H1 (cell line): ENCODE data around the gene HHIP. TPM values are rescaled to one million over a fixed set of nuclear protein-coding genes. Genes with fewer than 3 reads are reported as not detected.

ENCODE experiments used
- CTCF ChIA-PET: fragments of 300-600 bp; sonication (Branson Sonifier 250); formaldehyde crosslinking; loops from one replicate; lab custom pipeline; 2021; ENCODE audit not compliant: partially characterized antibody; lab: Charles Lee
- POLR2A ChIA-PET: fragments of 300-600 bp; sonication (Branson Sonifier 250); formaldehyde crosslinking; loops from one replicate; lab custom pipeline; 2021; ENCODE audit warnings: inconsistent platforms; ENCODE audit not compliant: partially characterized antibody; lab: Charles Lee
- DNase-seq, 2 experiments: peaks; one replicate each; pipeline versions ENCODE4 v3.0.0 to v3.0.0-alpha.2; 2010 to 2022; ENCODE audit warnings: low spot score in 2 of 2, low read depth in 1 of 2, mixed read lengths in 1 of 2
- FAIRE-seq: peaks from 2 replicates; lab custom pipeline; 2011; peaks lifted over from hg19 to GRCh38; lab: Jason Lieb, UNC
- H2AFZ ChIP-seq: 2 replicates; pipeline ENCODE4 v1.8.1; 2012; ENCODE audit warnings: low read length, inconsistent platforms
- H2AK5ac ChIP-seq: 2 replicates; pipeline ENCODE4 v1.6.1; 2013; ENCODE audit warnings: low read depth, low read length
- H2BK120ac ChIP-seq: replicated peaks from 2 replicates; pipeline ENCODE3; 2013; ENCODE audit warnings: low read depth, low read length, inconsistent platforms
- H2BK12ac ChIP-seq: 2 replicates; pipeline ENCODE4 v1.6.1; 2013; ENCODE audit warnings: low read depth, low read length
- H2BK15ac ChIP-seq: 2 replicates; pipeline ENCODE4 v1.6.1; 2013; ENCODE audit warnings: low read length
- H2BK20ac ChIP-seq: 2 replicates; pipeline ENCODE4 v1.6.1; 2013; ENCODE audit warnings: low read length
- H2BK5ac ChIP-seq: 2 replicates; pipeline ENCODE4 v1.6.1; 2013; ENCODE audit warnings: low read depth, low read length
- H3K14ac ChIP-seq: 2 replicates; pipeline ENCODE4 v1.6.1; 2013; ENCODE audit warnings: inconsistent platforms; ENCODE audit not compliant: insufficient read length
- H3K18ac ChIP-seq: 2 replicates; pipeline ENCODE4 v1.6.1; 2013; ENCODE audit warnings: low read length; ENCODE audit errors: extremely low read depth
- H3K23ac ChIP-seq: 2 replicates; pipeline ENCODE4 v1.6.1; 2013; ENCODE audit warnings: inconsistent platforms; ENCODE audit not compliant: insufficient read length
- H3K23me2 ChIP-seq: 2 replicates; pipeline ENCODE4 v1.6.1; 2013; ENCODE audit warnings: low read depth, low read length
- H3K27ac ChIP-seq: 2 replicates; pipeline ENCODE4 v1.6.1; 2011; ENCODE audit warnings: low read depth, low read length, inconsistent platforms
- H3K27me3 ChIP-seq, 4 experiments: replicated peaks in 1 of 4; 1 replicate in 1 of 4; 2 replicates in 3 of 4; pipeline versions ENCODE4 v1.6.1 to v1.8.1; 2011 to 2013; ENCODE audit warnings: low read length in 3 of 4, mild to moderate bottlenecking in 3 of 4, inconsistent platforms in 2 of 4, mixed read lengths in 2 of 4, moderate library complexity in 1 of 4; ENCODE audit not compliant: control insufficient read depth in 3 of 4, insufficient read depth in 3 of 4; ENCODE audit errors: extremely low read depth in 1 of 4
- H3K36me3 ChIP-seq, 4 experiments: 2 replicates each; pipeline versions ENCODE4 v1.6.1 to v1.8.1; 2011 to 2013; ENCODE audit warnings: mild to moderate bottlenecking in 4 of 4, low read length in 3 of 4, moderate library complexity in 2 of 4, control low read depth in 1 of 4, inconsistent platforms in 1 of 4; ENCODE audit not compliant: insufficient read depth in 4 of 4, control insufficient read depth in 2 of 4
- H3K4ac ChIP-seq: replicated peaks from 2 replicates; pipeline ENCODE3; 2013; ENCODE audit warnings: low read length, low read depth, mixed read lengths, inconsistent platforms; ENCODE audit not compliant: insufficient read length
- H3K4me1 ChIP-seq, 4 experiments: replicated peaks in 1 of 4; 1 replicate in 1 of 4; 2 replicates in 3 of 4; pipeline versions ENCODE4 v1.6.1 to v1.8.1; 2011 to 2013; ENCODE audit warnings: low read length in 3 of 4, inconsistent platforms in 2 of 4, mixed read lengths in 1 of 4; ENCODE audit not compliant: insufficient read depth in 4 of 4, control insufficient read depth in 3 of 4
- H3K4me2 ChIP-seq, 2 experiments: 2 replicates each; pipeline versions ENCODE4 v1.6.1 to v1.8.1; 2011 to 2013; ENCODE audit warnings: low read depth in 2 of 2, low read length in 2 of 2, control low read depth in 1 of 2, inconsistent platforms in 1 of 2, mild to moderate bottlenecking in 1 of 2; ENCODE audit not compliant: insufficient read depth in 1 of 2
- H3K4me3 ChIP-seq, 4 experiments: fragments of 200-600, 300-600 bp in 1 of 4; sonication (generic), shearing (Covaris generic), sonication (Bioruptor Twin) in 1 of 4; 2 replicates each; pipeline versions ENCODE4 v1.5.1 to v1.8.1; 2011 to 2016; ENCODE audit warnings: low read length in 4 of 4, low read depth in 3 of 4, control low read depth in 2 of 4, inconsistent platforms in 2 of 4, mild to moderate bottlenecking in 2 of 4, mixed read lengths in 1 of 4, moderate library complexity in 1 of 4; ENCODE audit not compliant: insufficient read depth in 2 of 4; ENCODE audit errors: extremely low read depth in 1 of 4
- H3K56ac ChIP-seq: replicated peaks from 2 replicates; pipeline ENCODE3; 2013; ENCODE audit warnings: low read depth, mild to moderate bottlenecking, mixed read lengths, low read length, inconsistent platforms; ENCODE audit not compliant: insufficient read length
- H3K79me1 ChIP-seq: 2 replicates; pipeline ENCODE4 v1.6.1; 2013; ENCODE audit warnings: low read depth, low read length, control low read depth
- H3K79me2 ChIP-seq, 2 experiments: 2 replicates each; pipeline versions ENCODE4 v1.6.1 to v1.8.1; 2012 to 2013; ENCODE audit warnings: low read length in 2 of 2, mild to moderate bottlenecking in 2 of 2, inconsistent platforms in 1 of 2; ENCODE audit not compliant: insufficient read depth in 2 of 2, control insufficient read depth in 1 of 2
- H3K9ac ChIP-seq, 4 experiments: replicated peaks in 1 of 4; 1 replicate in 1 of 4; 2 replicates in 3 of 4; pipeline versions ENCODE4 v1.6.1 to v1.8.1; 2011 to 2013; ENCODE audit warnings: low read depth in 3 of 4, low read length in 3 of 4, control low read depth in 2 of 4, mild to moderate bottlenecking in 2 of 4, moderate library complexity in 2 of 4, inconsistent platforms in 1 of 4; ENCODE audit errors: extremely low read depth in 1 of 4
- H3K9me3 ChIP-seq, 2 experiments: 2 replicates each; pipeline versions ENCODE4 v1.6.1 to v1.8.1; 2012 to 2013; ENCODE audit warnings: mild to moderate bottlenecking in 2 of 2, moderate library complexity in 2 of 2, control low read depth in 1 of 2, inconsistent platforms in 1 of 2, low read depth in 1 of 2, low read length in 1 of 2, mixed read lengths in 1 of 2; ENCODE audit not compliant: insufficient read depth in 2 of 2
- H4K20me1 ChIP-seq, 2 experiments: replicated peaks in 1 of 2; 2 replicates each; pipeline versions ENCODE3 to v1.8.1; 2011 to 2013; ENCODE audit warnings: inconsistent platforms in 2 of 2, low read length in 2 of 2, mild to moderate bottlenecking in 1 of 2; ENCODE audit not compliant: insufficient read depth in 2 of 2, control insufficient read depth in 1 of 2
- H4K5ac ChIP-seq: 2 replicates; pipeline ENCODE4 v1.6.1; 2013; ENCODE audit warnings: low read length, low read depth, mixed read lengths, inconsistent platforms; ENCODE audit not compliant: insufficient read length
- H4K8ac ChIP-seq: 2 replicates; pipeline ENCODE4 v1.8.0; 2013; ENCODE audit warnings: mild to moderate bottlenecking, moderate library complexity, low read length, inconsistent platforms; ENCODE audit not compliant: insufficient read depth; ENCODE audit errors: extremely low read depth
- H4K91ac ChIP-seq: replicated peaks from 2 replicates; pipeline ENCODE3; 2013; ENCODE audit warnings: low read length, mixed read lengths, inconsistent platforms; ENCODE audit not compliant: insufficient read length
- BRCA1 ChIP-seq: IDR thresholded peaks from 2 replicates; pipeline ENCODE4 v1.6.1; 2012; ENCODE audit warnings: low read depth, low read length, improper control_type of control experiment
- CBX5 ChIP-seq: fragments of 300-800, 300-1000 bp; sonication (generic); IDR thresholded peaks from 2 replicates; pipeline ENCODE4 v1.7.1; 2016; ENCODE audit warnings: antibody characterized with exemption, low read length, low read depth
- CBX8 ChIP-seq: fragments of 300-800, 300-1000 bp; sonication (generic); IDR thresholded peaks from 2 replicates; pipeline ENCODE4 v1.7.1; 2016; ENCODE audit warnings: low read depth, low read length, borderline replicate concordance
- GABPA ChIP-seq: IDR thresholded peaks from 2 replicates; pipeline ENCODE4 v1.6.1; 2011; ENCODE audit warnings: mild to moderate bottlenecking, low read length, moderate library complexity, borderline replicate concordance; ENCODE audit not compliant: insufficient read depth
- GTF2F1 ChIP-seq: IDR thresholded peaks from 2 replicates; pipeline ENCODE4 v1.6.1; 2012; ENCODE audit warnings: low read depth, low read length, improper control_type of control experiment, borderline replicate concordance
- NANOG ChIP-seq: IDR thresholded peaks from 2 replicates; pipeline ENCODE4 v1.6.1; 2011; ENCODE audit warnings: low read length, low read depth, mild to moderate bottlenecking, inconsistent platforms; ENCODE audit not compliant: insufficient read depth, poor library complexity, severe bottlenecking
- NRF1 ChIP-seq: IDR thresholded peaks from 2 replicates; pipeline ENCODE4 v1.6.1; 2011; ENCODE audit warnings: mild to moderate bottlenecking, low read depth, low read length, improper control_type of control experiment
- RAD21 ChIP-seq, 2 experiments: IDR thresholded peaks in 1 of 2; conservative IDR thresholded peaks in 1 of 2; 2 replicates each; pipeline ENCODE4 v1.6.1; 2011; ENCODE audit warnings: low read depth in 2 of 2, low read length in 2 of 2, improper control_type of control experiment in 1 of 2, inconsistent platforms in 1 of 2, mild to moderate bottlenecking in 1 of 2, moderate library complexity in 1 of 2
- SP2 ChIP-seq: IDR thresholded peaks from 2 replicates; pipeline ENCODE4 v1.6.1; 2012; ENCODE audit warnings: mild to moderate bottlenecking, low read length, inconsistent platforms
- SP4 ChIP-seq: IDR thresholded peaks from 2 replicates; pipeline ENCODE4 v1.6.1; 2012; ENCODE audit warnings: low read length, inconsistent platforms
- TAF7 ChIP-seq: optimal IDR thresholded peaks from 2 replicates; pipeline ENCODE3; 2011; ENCODE audit warnings: low read depth, mild to moderate bottlenecking, inconsistent platforms, low read length, moderate library complexity, borderline replicate concordance
- TBP ChIP-seq: IDR thresholded peaks from 2 replicates; pipeline ENCODE4 v1.6.1; 2011; ENCODE audit warnings: low read depth, low read length, improper control_type of control experiment
- polyA plus RNA-seq, 7 experiments: library from polyadenylated mRNA; depleted of rRNA in 3 of 7; stranded (reverse) in 5 of 7; unstranded in 2 of 7; fragments of >200 nt in 5 of 7; fragments of 200-250 nt in 2 of 7; gene quantifications; 1 replicate in 5 of 7; 2 replicates in 1 of 7; 4 replicates in 1 of 7; pipeline versions ENCODE4 v1.2.1 to v1.2.3, GENCODE V29; 2011 to 2013; ENCODE audit warnings: missing spikeins in 2 of 7, mixed read lengths in 2 of 7
- total RNA-seq: library from RNA; stranded (reverse); fragmentation: NEBNext Ultra II Directional; extraction: Animal tissue kit (Norgen Biotek cat#: 25700); gene quantifications from 2 replicates; pipeline ENCODE4 v1.2.1, GENCODE V29; 2021
- TF ChIP-seq, protein P1 (sequence below): IDR thresholded peaks from 2 replicates; pipeline ENCODE4 v1.6.1; 2011; ENCODE audit warnings: low read length, improper control_type of control experiment

The HHIP gene
- total and polyA plus RNA-seq, 2 of the 8 experiments (the other 6 are each of a cell fraction or from before 2014, with no cell fraction given) = 0.05 to 1.3 TPM

DNA sequence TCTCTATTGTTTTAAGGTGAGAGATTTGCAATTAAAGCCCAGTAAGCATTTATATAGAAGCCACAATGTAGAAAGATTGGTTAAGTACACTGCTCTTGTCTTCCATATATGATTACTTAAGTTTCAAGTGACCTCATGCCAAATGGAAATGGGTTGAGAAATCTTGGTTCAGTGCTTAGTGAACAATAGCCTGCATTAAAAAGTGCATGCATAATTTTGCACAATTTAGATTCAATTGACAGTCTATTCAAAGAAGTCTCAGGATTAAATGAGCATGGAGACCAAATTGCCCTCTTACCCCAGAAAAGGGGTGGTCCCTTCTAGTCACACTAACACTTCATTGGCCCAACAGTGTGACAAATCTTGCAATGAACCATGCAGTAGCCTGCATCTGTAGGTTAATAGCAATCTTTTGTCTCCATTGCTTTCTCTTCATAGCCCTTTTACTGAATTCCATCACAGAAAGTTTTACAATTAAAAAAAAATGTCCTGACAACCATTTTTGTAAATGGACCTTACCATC, 93.6 kb downstream of the HHIP start:
- no peak overlapping the region for H3K27ac ChIP-seq
- TF ChIP-seq NRF1 (no peak), CBX8 (no peak), SP2 (no peak), GTF2F1 (no peak), TAF7 (no peak), CBX5 (no peak), BRCA1 (no peak), GABPA (no peak), SP4 (no peak), NANOG (no peak), RAD21 (IDR thresholded peaks at IDR 0.05 in 1 of 2, conservative IDR thresholded peaks at IDR 0.05 in 1 of 2; ENCODE audit: low read depth in 2 of 2, low read length in 2 of 2) (no peak), TBP (no peak)
- TF ChIP-seq, protein P1, sequence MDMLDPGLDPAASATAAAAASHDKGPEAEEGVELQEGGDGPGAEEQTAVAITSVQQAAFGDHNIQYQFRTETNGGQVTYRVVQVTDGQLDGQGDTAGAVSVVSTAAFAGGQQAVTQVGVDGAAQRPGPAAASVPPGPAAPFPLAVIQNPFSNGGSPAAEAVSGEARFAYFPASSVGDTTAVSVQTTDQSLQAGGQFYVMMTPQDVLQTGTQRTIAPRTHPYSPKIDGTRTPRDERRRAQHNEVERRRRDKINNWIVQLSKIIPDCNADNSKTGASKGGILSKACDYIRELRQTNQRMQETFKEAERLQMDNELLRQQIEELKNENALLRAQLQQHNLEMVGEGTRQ = no peak

More for the DNA sequence above, 93.6 kb downstream of the HHIP start:
- Histone ChIP-seq H3K23me2 (no peaks in the 10 kb centered on the region), H2BK5ac (no peak overlapping the region), H3K4me2 (no peak overlapping the region), H3K4ac (no peak overlapping the region), H3K79me1 (no peaks in the 10 kb centered on the region), H3K36me3 (no peaks in the 10 kb centered on the region), H3K4me3 (no peak overlapping the region), H3K9me3 (no peaks in the 10 kb centered on the region), H4K20me1 (no peaks in the 10 kb centered on the region), H3K4me1 (peaks cover 0 to 2% (median 0%) of the 10 kb centered on the region in 4 experiments; a peak in 1 of 7 replicates), H3K14ac (no peak overlapping the region), H3K27me3 (no peaks in the 10 kb centered on the region), H3K56ac (no peak overlapping the region), H2BK12ac (no peak overlapping the region), H3K9ac (no peak overlapping the region), H3K23ac (no peak overlapping the region), H3K79me2 (no peaks in the 10 kb centered on the region), H4K91ac (no peak overlapping the region), H2BK120ac (no peak overlapping the region), H2BK20ac (no peak overlapping the region), H2AK5ac (no peak overlapping the region), H3K18ac (no peak overlapping the region), H4K5ac (no peak overlapping the region), H2AFZ (no peak overlapping the region), H4K8ac (no peak overlapping the region), H2BK15ac (no peak overlapping the region)
- FAIRE-seq (no peak), DNase-seq (no peak)
- POLR2A ChIA-PET = no interaction called here
- CTCF ChIA-PET = interaction anchor here (0.9 kb wide), 1 partner anchor 28 kb away, joined by 4 read pairs; no protein-coding TSS in a partner anchor
